HEK293T (cell line): ENCODE data around the gene EPHB1.

Experiments used
- ARNT ChIP-seq: fragments of 450-650 bp; IDR thresholded peaks from 2 replicates; pipeline ENCODE4 v1.6.1; 2017; ENCODE audit warnings: mild to moderate bottlenecking
- BHLHE40 ChIP-seq: fragments of 450-650 bp; IDR thresholded peaks from 2 replicates; pipeline ENCODE4 v1.6.1; 2016; ENCODE audit warnings: mild to moderate bottlenecking, moderate library complexity, borderline replicate concordance
- ELF4 ChIP-seq: fragments of 450-650 bp; IDR thresholded peaks from 2 replicates; pipeline ENCODE4 v1.6.1; 2017; ENCODE audit warnings: antibody characterized with exemption
- FOXA1 ChIP-seq: fragments of 450-650 bp; IDR thresholded peaks from 2 replicates; pipeline ENCODE4 v1.6.1; 2016; ENCODE audit warnings: mild to moderate bottlenecking
- FOXK2 ChIP-seq: fragments of 450-650 bp; IDR thresholded peaks from 2 replicates; pipeline ENCODE4 v1.6.1; 2016; ENCODE audit warnings: mild to moderate bottlenecking
- FOXM1 ChIP-seq: fragments of 450-650 bp; IDR thresholded peaks from 2 replicates; pipeline ENCODE4 v1.6.1; 2017; ENCODE audit warnings: mild to moderate bottlenecking, borderline replicate concordance
- HDGF ChIP-seq: fragments of 450-650 bp; IDR thresholded peaks from 2 replicates; pipeline ENCODE4 v1.6.1; 2017; ENCODE audit warnings: antibody characterized with exemption, borderline replicate concordance
- LEF1 ChIP-seq: fragments of 450-650 bp; IDR thresholded peaks from 2 replicates; pipeline ENCODE4 v1.6.1; 2017; ENCODE audit warnings: mild to moderate bottlenecking, borderline replicate concordance
- NFRKB ChIP-seq: fragments of 450-650 bp; IDR thresholded peaks from 2 replicates; pipeline ENCODE4 v1.6.1; 2016; ENCODE audit warnings: mild to moderate bottlenecking, moderate library complexity
- PKNOX1 ChIP-seq: fragments of 450-650 bp; IDR thresholded peaks from 2 replicates; pipeline ENCODE4 v1.6.1; 2016
- SP1 ChIP-seq: fragments of 450-650 bp; IDR thresholded peaks from 2 replicates; pipeline ENCODE4 v1.6.1; 2017
- SUZ12 ChIP-seq: fragments of 450-650 bp; IDR thresholded peaks from 2 replicates; pipeline ENCODE4 v1.6.1; 2016; ENCODE audit warnings: mild to moderate bottlenecking
- ZNF384 ChIP-seq: fragments of 450-650 bp; IDR thresholded peaks from 2 replicates; pipeline ENCODE4 v1.6.1; 2016

- TF ChIP-seq SP1 (no peak), NFRKB (no peak), PKNOX1 (no peak), FOXA1 (no peak), FOXK2 (no peak), ELF4 (no peak), LEF1 (no peak), BHLHE40 (no peak), SUZ12 (no peak), ARNT (no peak), FOXM1 (no peak), HDGF (no peak), ZNF384 (no peak)
Observed at GRCh38 chr3:135133905-135134683, 339.0 kb downstream of the EPHB1 start.
